Left cardiac atrium (tissue), 4 donors: ENCODE measurements around the gene OR1J4. TPM values are rescaled to one million over a fixed set of nuclear protein-coding genes. Genes with fewer than 3 reads are reported as not detected.
"Not testable (repeated sequence)": the region's sequence is repeated elsewhere in the genome, so short reads cannot be mapped to it uniquely, and the experiment has no call there.

Experiments
- ATAC-seq, 2 donors: fragments of 200-7000 bp; cut with Tn5 transposase; one replicate each; pipeline ENCODE4 v1.9.1; 2020; ENCODE audit warnings: mild to moderate bottlenecking in 2 of 2, moderate library complexity in 2 of 2
- DNase-seq: peaks from one replicate; pipeline ENCODE4 v3.0.0-alpha.2; 2020
- intact Hi-C, 2 donors: fragments of 100-400 bp; cut with DNase I; formaldehyde crosslinking; loops; one replicate each; pipeline versions ENCODE4 v1.14.1 to v1.15.1; 2022 to 2023
- long read RNA-seq: library from polyadenylated mRNA; unstranded; transcript quantifications from one replicate; pipeline ENCODE4 v2.0.0, GENCODE V29; 2021
- total RNA-seq, 2 donors: library from RNA; stranded (reverse); fragmentation: NEBNext Ultra II Directional; extraction: Animal tissue kit (Norgen Biotek cat#: 25700); gene quantifications; one replicate each; pipeline ENCODE4 v1.2.1, GENCODE V29; 2021
- donor health status: DM: no; HTN: yes; CAD: no.
- donor health status: DM: no; HTN: yes; CAD: no; lungs with severe emphysema.
- donor health status: DM: yes; HTN: yes; CAD: no.
- donor health status: Dilated cardiomyopathy.

Gene OR1J4
- not detected for total RNA-seq
- long read RNA-seq: 0 reads

GRCh38 chr9:122518841-122519240, at the start of gene OR1J4:
Gene OR1J4, plus strand, starts transcription at chr9:122519141. Its CDS starts 0 bp downstream, at chr9:122519141.
- ATAC-seq (no peak), DNase-seq (no peak)
- intact Hi-C loops: no loop called here

- DNase-seq (no peak), ATAC-seq (no peak)
- intact Hi-C loops: no loop called here
These were observed 44.4 kb upstream of the OR1J4 start for GRCh38 chr9:122474561-122474960.

GRCh38 chr9:122475717-122476116, 43.2 kb upstream of the OR1J4 start:
- intact Hi-C loops: no loop called here
- ATAC-seq: no peak

GRCh38 chr9:122477346-122477745, 41.6 kb upstream of the OR1J4 start:
- intact Hi-C loops: no loop called here
- DNase-seq (no peak), ATAC-seq (no peak)

More at GRCh38 chr9:122475717-122476116, 43.2 kb upstream of the OR1J4 start:
- DNase-seq: no peak

GRCh38 chr9:122477826-122478225, 41.1 kb upstream of the OR1J4 start, which contains the start of gene OR1J1:
Gene OR1J1, minus strand, starts transcription at chr9:122477926. Its CDS starts 0 bp downstream, at chr9:122477926.
- DNase-seq: no peak
- intact Hi-C loops: no loop called here
- ATAC-seq: no peak

GRCh38 chr9:122479062-122479461, 39.9 kb upstream of the OR1J4 start:
- intact Hi-C loops: no loop called here
- ATAC-seq (no peak), DNase-seq (no peak)

- intact Hi-C loops: no loop called here
- no peak for DNase-seq
- ATAC-seq: no peak
These were observed 20.1 kb upstream of the OR1J4 start for GRCh38 chr9:122498883-122499288.

GRCh38 chr9:122506964-122507363, 12.0 kb upstream of the OR1J4 start:
- DNase-seq (no peak), ATAC-seq (no peak)
- intact Hi-C loops: no loop called here

- ATAC-seq: no peak
- intact Hi-C loops: no loop called here
These were observed 8.4 kb upstream of the OR1J4 start, which contains the start of gene OR1J2 for GRCh38 chr9:122510502-122510901. Gene OR1J2, plus strand, starts transcription at chr9:122510802. Its CDS starts 0 bp downstream, at chr9:122510802.

GRCh38 chr9:122518226-122518625, 715 bp upstream of the OR1J4 start:
- ATAC-seq: no peak
- no peak for DNase-seq
- intact Hi-C loops: no loop called here

More at GRCh38 chr9:122510502-122510901, 8.4 kb upstream of the OR1J4 start, which contains the start of gene OR1J2:
- no peak for DNase-seq

- intact Hi-C loops: no loop called here
- no peak for ATAC-seq
- no peak for DNase-seq
These were observed 435 bp downstream of the OR1J4 start for GRCh38 chr9:122519376-122519775.

- ATAC-seq (no peak), DNase-seq (no peak)
- intact Hi-C loops: no loop called here
These were observed 7.7 kb downstream of the OR1J4 start for GRCh38 chr9:122526602-122527001.

GRCh38 chr9:122527193-122527592, 8.3 kb downstream of the OR1J4 start, which contains the start of gene OR1N1:
Gene OR1N1, minus strand, starts transcription at chr9:122527293. Its CDS starts 0 bp downstream, at chr9:122527293.
- DNase-seq (no peak), ATAC-seq (no peak)
- intact Hi-C loops: no loop called here

- DNase-seq, intact Hi-C loops, ATAC-seq: not testable (repeated sequence)
These were observed 12.2 kb downstream of the OR1J4 start for GRCh38 chr9:122531157-122531556.

- intact Hi-C loops: no loop called here
- DNase-seq: no peak
- no peak for ATAC-seq
These were observed 17.2 kb downstream of the OR1J4 start for GRCh38 chr9:122536134-122536533.

- ATAC-seq, DNase-seq, intact Hi-C loops: not testable (repeated sequence)
These were observed 18.1 kb downstream of the OR1J4 start for GRCh38 chr9:122537066-122537465.

GRCh38 chr9:122538757-122539156, 19.8 kb downstream of the OR1J4 start:
- intact Hi-C loops: no loop called here
- ATAC-seq (no peak), DNase-seq (no peak)

GRCh38 chr9:122546196-122546595, 27.3 kb downstream of the OR1J4 start:
- no peak for ATAC-seq
- intact Hi-C loops: no loop called here

GRCh38 chr9:122551371-122551770, 32.4 kb downstream of the OR1J4 start:
- DNase-seq (no peak), ATAC-seq (no peak)
- intact Hi-C loops: no loop called here

More at GRCh38 chr9:122546196-122546595, 27.3 kb downstream of the OR1J4 start:
- no peak for DNase-seq

GRCh38 chr9:122552812-122553211, 33.9 kb downstream of the OR1J4 start, which contains the start of gene OR1N2:
Gene OR1N2, plus strand, starts transcription at chr9:122553112. Its CDS starts 100 bp downstream, at chr9:122553212.
- ATAC-seq (no peak), DNase-seq (no peak)
- intact Hi-C loops: no loop called here

GRCh38 chr9:122561446-122561845, 42.5 kb downstream of the OR1J4 start:
- no peak for ATAC-seq
- intact Hi-C loops: no loop called here
- DNase-seq: no peak
